Keratinocyte (primary cell): ENCODE data around the gene SVOP. TPM values are rescaled to one million over a fixed set of nuclear protein-coding genes. Genes with fewer than 3 reads are reported as not detected.

Experiments used
- DNase-seq: peaks from one replicate; pipeline ENCODE4 v3.0.0-alpha.2; 2011; ENCODE audit warnings: low read depth, missing footprints, low spot score
- FAIRE-seq: peaks from 2 replicates; lab custom pipeline; 2011; peaks lifted over from hg19 to GRCh38; lab: Jason Lieb, UNC
- H2AFZ ChIP-seq: 2 replicates; pipeline ENCODE4 v1.6.0; 2012; ENCODE audit warnings: low read length, control low read depth, inconsistent platforms; ENCODE audit not compliant: control insufficient read depth
- H3K27ac ChIP-seq: 2 replicates; pipeline ENCODE4 v1.5.1; 2011; ENCODE audit warnings: low read length; ENCODE audit not compliant: control insufficient read depth, insufficient read depth
- H3K27me3 ChIP-seq: 3 replicates; pipeline ENCODE4 v1.6.0; 2011; ENCODE audit warnings: low read length; ENCODE audit not compliant: control insufficient read depth, insufficient read depth; ENCODE audit errors: extremely low read depth
- H3K36me3 ChIP-seq, 2 experiments: 2 replicates in 1 of 2; 3 replicates in 1 of 2; pipeline ENCODE4 v1.5.1; 2011; ENCODE audit warnings: low read length in 2 of 2, mild to moderate bottlenecking in 1 of 2; ENCODE audit not compliant: control insufficient read depth in 2 of 2, insufficient read depth in 2 of 2; ENCODE audit errors: extremely low read depth in 1 of 2
- H3K4me1 ChIP-seq: 3 replicates; pipeline ENCODE4 v1.5.1; 2011; ENCODE audit warnings: low read length; ENCODE audit not compliant: control insufficient read depth, insufficient read depth; ENCODE audit errors: extremely low read depth
- H3K4me2 ChIP-seq: 3 replicates; pipeline ENCODE4 v1.6.0; 2011; ENCODE audit warnings: low read depth, low read length; ENCODE audit not compliant: control insufficient read depth, insufficient read depth; ENCODE audit errors: extremely low read depth
- H3K4me3 ChIP-seq, 3 experiments: fragments of 200-600 bp in 1 of 3; sonication (generic) in 1 of 3; 2 replicates in 2 of 3; 3 replicates in 1 of 3; pipeline ENCODE4 v1.5.1; 2011 to 2016; ENCODE audit warnings: low read length in 3 of 3, mild to moderate bottlenecking in 3 of 3, control low read depth in 2 of 3, inconsistent platforms in 1 of 3, low read depth in 1 of 3, mixed read lengths in 1 of 3, mixed run types in 1 of 3, moderate library complexity in 1 of 3; ENCODE audit not compliant: control insufficient read depth in 2 of 3, insufficient read depth in 2 of 3; ENCODE audit errors: extremely low read depth in 1 of 3
- H3K79me2 ChIP-seq: 2 replicates; pipeline ENCODE4 v1.6.0; 2012; ENCODE audit warnings: low read length; ENCODE audit not compliant: control insufficient read depth, insufficient read depth
- H3K9ac ChIP-seq: 3 replicates; pipeline ENCODE4 v1.6.0; 2011; ENCODE audit warnings: low read length; ENCODE audit not compliant: control insufficient read depth, insufficient read depth; ENCODE audit errors: extremely low read depth
- H3K9me1 ChIP-seq: 3 replicates; pipeline ENCODE4 v1.6.0; 2011; ENCODE audit warnings: low read length; ENCODE audit not compliant: control insufficient read depth, insufficient read depth; ENCODE audit errors: extremely low read depth
- H3K9me3 ChIP-seq: 2 replicates; pipeline ENCODE4 v1.5.1; 2012; ENCODE audit warnings: low read depth, low read length; ENCODE audit not compliant: control insufficient read depth
- H4K20me1 ChIP-seq: 3 replicates; pipeline ENCODE4 v1.6.0; 2011; ENCODE audit warnings: low read length; ENCODE audit not compliant: control insufficient read depth, insufficient read depth; ENCODE audit errors: extremely low read depth
- EZH2 ChIP-seq: IDR thresholded peaks from one replicate; pipeline ENCODE4 v1.6.1; 2012; ENCODE audit warnings: inconsistent platforms, mild to moderate bottlenecking, low read length, moderate library complexity
- dilution Hi-C: fragments of 300-500 bp; cut with MboI; formaldehyde crosslinking; loops from one replicate; pipeline ENCODE4 v1.7.0; 2020; ENCODE audit warnings: low sequenced_read_pairs; ENCODE audit not compliant: extremely low pct_ligation_motif_present
- polyA plus RNA-seq, 5 experiments: library from polyadenylated mRNA; depleted of rRNA in 3 of 5; stranded (reverse) in 3 of 5; stranded (forward) in 1 of 5; unstranded in 1 of 5; fragments of >200 nt; gene quantifications; 1 replicate in 1 of 5; 2 replicates in 3 of 5; 3 replicates in 1 of 5; pipeline versions ENCODE4 v1.2.1 to v1.2.3, GENCODE V29; 2011 to 2012; ENCODE audit warnings: missing spikeins in 2 of 5, low read depth in 1 of 5, low replicate concordance in 1 of 5
- TF ChIP-seq, protein P1 (sequence below), 3 experiments: IDR thresholded peaks in 1 of 3; conservative IDR thresholded peaks in 1 of 3; optimal IDR thresholded peaks in 1 of 3; 2 replicates in 2 of 3; 3 replicates in 1 of 3; pipeline versions ENCODE3 to v1.5.1; 2011; ENCODE audit warnings: low read length in 3 of 3, mild to moderate bottlenecking in 3 of 3, moderate library complexity in 2 of 3, control low read depth in 1 of 3, inconsistent platforms in 1 of 3; ENCODE audit not compliant: insufficient read depth in 2 of 3; ENCODE audit errors: extremely low read depth in 1 of 3

The SVOP gene
- polyA plus RNA-seq, 1 donor (not counting 4 experiments of a cell fraction or from before 2014, with no cell fraction given) = not detected

DNA sequence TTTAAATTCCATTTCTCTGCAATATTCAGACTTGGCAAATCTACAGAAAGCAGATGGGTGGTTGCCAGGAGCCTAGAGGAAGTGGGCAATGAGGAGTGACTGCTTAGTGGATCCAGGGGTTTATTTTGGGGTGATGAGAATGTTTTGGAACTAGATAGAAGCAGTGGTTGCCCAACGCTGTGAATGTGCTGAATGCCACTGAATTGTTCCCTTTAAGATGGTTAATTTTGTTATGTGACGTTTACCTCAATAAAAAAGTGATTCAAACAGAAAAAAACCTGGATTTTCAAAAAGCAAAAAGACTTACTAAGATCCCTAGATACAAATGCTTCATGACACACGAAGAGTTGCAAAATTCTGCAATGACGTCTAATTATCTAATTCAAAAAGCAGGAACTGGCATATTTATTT is 106.7 kb downstream of the SVOP start:
- no peak for DNase-seq
- no peak overlapping the region for H3K27ac ChIP-seq
- dilution Hi-C loops = no loop called here

DNA sequence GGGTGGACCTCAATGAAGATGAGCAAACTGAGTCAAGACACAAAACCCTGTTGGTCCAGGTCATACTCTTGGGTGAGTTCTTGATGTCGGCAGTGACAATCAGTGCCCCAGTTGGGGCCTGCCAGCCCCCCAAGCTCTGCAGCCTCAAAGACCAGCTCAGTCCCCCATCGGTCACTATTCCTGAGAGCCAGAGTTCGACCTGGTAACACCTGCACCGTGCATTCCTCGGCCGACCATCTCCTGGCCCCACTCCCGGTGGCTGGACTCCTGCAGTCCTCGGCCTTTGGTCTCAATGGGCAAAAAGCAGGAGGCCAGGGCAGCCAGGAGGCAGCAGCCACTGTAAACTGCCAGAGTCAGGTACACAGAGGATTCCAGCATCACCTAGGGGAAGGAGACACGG is 108.5 kb downstream of the SVOP start:
- Histone ChIP-seq H3K9me3 (no peaks in the 10 kb centered on the region), H3K79me2 (no peaks in the 10 kb centered on the region), H4K20me1 (no peaks in the 10 kb centered on the region), H3K4me3 (no peak overlapping the region), H3K36me3 (no peaks in the 10 kb centered on the region), H3K27ac (no peak overlapping the region), H3K9ac (no peak overlapping the region), H3K4me1 (no peaks in the 10 kb centered on the region), H3K4me2 (no peak overlapping the region), H2AFZ (no peak overlapping the region), H3K9me1 (no peaks in the 10 kb centered on the region), H3K27me3 (no peaks in the 10 kb centered on the region)
- TF ChIP-seq, protein P1, sequence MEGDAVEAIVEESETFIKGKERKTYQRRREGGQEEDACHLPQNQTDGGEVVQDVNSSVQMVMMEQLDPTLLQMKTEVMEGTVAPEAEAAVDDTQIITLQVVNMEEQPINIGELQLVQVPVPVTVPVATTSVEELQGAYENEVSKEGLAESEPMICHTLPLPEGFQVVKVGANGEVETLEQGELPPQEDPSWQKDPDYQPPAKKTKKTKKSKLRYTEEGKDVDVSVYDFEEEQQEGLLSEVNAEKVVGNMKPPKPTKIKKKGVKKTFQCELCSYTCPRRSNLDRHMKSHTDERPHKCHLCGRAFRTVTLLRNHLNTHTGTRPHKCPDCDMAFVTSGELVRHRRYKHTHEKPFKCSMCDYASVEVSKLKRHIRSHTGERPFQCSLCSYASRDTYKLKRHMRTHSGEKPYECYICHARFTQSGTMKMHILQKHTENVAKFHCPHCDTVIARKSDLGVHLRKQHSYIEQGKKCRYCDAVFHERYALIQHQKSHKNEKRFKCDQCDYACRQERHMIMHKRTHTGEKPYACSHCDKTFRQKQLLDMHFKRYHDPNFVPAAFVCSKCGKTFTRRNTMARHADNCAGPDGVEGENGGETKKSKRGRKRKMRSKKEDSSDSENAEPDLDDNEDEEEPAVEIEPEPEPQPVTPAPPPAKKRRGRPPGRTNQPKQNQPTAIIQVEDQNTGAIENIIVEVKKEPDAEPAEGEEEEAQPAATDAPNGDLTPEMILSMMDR (optimal IDR thresholded peaks at IDR 0.05 in 1 of 3, IDR thresholded peaks at IDR 0.05 in 1 of 3, conservative IDR thresholded peaks at IDR 0.05 in 1 of 3; ENCODE audit: extremely low read depth in 1 of 3, insufficient read depth in 2 of 3, low read length in 3 of 3) = no peak
- TF ChIP-seq EZH2 = no peak
- dilution Hi-C loops = no loop called here
- no peak for DNase-seq
- FAIRE-seq = no peak

More for the DNA sequence above, 106.7 kb downstream of the SVOP start:
- H3K36me3 ChIP-seq = no peaks in the 10 kb centered on the region
- FAIRE-seq = no peak
- H3K4me3 ChIP-seq = no peak overlapping the region
- no peak overlapping the region for H3K4me2 ChIP-seq
- no peaks in the 10 kb centered on the region for H4K20me1 ChIP-seq
- no peak overlapping the region for H2AFZ ChIP-seq
- H3K79me2 ChIP-seq = no peaks in the 10 kb centered on the region
- no peaks in the 10 kb centered on the region for H3K4me1 ChIP-seq
- H3K9ac ChIP-seq = no peak overlapping the region
- no peaks in the 10 kb centered on the region for H3K9me3 ChIP-seq
- TF ChIP-seq, protein P1 (optimal IDR thresholded peaks at IDR 0.05 in 1 of 3, IDR thresholded peaks at IDR 0.05 in 1 of 3, conservative IDR thresholded peaks at IDR 0.05 in 1 of 3; ENCODE audit: extremely low read depth in 1 of 3, insufficient read depth in 2 of 3, low read length in 3 of 3) = no peak
- TF ChIP-seq EZH2 = no peak
- H3K27me3 ChIP-seq = no peaks in the 10 kb centered on the region
- H3K9me1 ChIP-seq = no peaks in the 10 kb centered on the region
